ENCODE data around the gene ARMC9. TPM values are rescaled to one million over a fixed set of nuclear protein-coding genes. Genes with fewer than 3 reads are reported as not detected.
"Not testable (repeated sequence)": the region's sequence is repeated elsewhere in the genome, so short reads cannot be mapped to it uniquely, and the experiment has no call there.

ARMC9 gene
- total RNA-seq, 1 experiment from 2014 or later: 23.4 TPM

GRCh38 chr2:231373786-231374349, 175.4 kb downstream of the ARMC9 start:
- no TSS peak for BruUV-seq (replicated peaks)
- no peak overlapping the region for H3K27ac ChIP-seq (ENCODE audit: low read length)
- H3K4me3 ChIP-seq (ENCODE audit: low read length): no peak overlapping the region
- H2AFZ ChIP-seq (ENCODE audit: low read length): no peak overlapping the region
- H3K9ac ChIP-seq (ENCODE audit: low read length): no peak overlapping the region
- ATAC-seq: no peak
- 0 out of 2 replicates have a peak, but pooled peaks cover 3% of the 10 kb centered on the region for H3K79me2 ChIP-seq (ENCODE audit: low read length)
- no peaks in the 10 kb centered on the region for H3F3A ChIP-seq (ENCODE audit: low read length, unreplicated experiment)
- no peak overlapping the region for H3K4me2 ChIP-seq (ENCODE audit: low read length)
- POLR2A ChIA-PET (ENCODE audit: unreplicated experiment): no interaction called here
- H4K20me1 ChIP-seq (ENCODE audit: low read length): no peaks in the 10 kb centered on the region
- no peak for DNase-seq
- intact Hi-C loops (cut with micrococcal nuclease): no loop called here
- no peaks in the 10 kb centered on the region for H3K9me3 ChIP-seq (ENCODE audit: low read length)
- H3K27me3 ChIP-seq (ENCODE audit: low read length): no peaks in the 10 kb centered on the region
- CTCF ChIA-PET: no interaction called here
- TF ChIP-seq EZH2phosphoT487 (IDR thresholded peaks at IDR 0.05; ENCODE audit: borderline replicate concordance, low read length): no peak
- TF ChIP-seq CTCF (conservative IDR thresholded peaks at IDR 0.05; ENCODE audit: low read depth, low read length): no peak
- TF ChIP-seq EZH2 (IDR thresholded peaks at IDR 0.05; ENCODE audit: low read length, unreplicated experiment): no peak
- H3K4me1 ChIP-seq (ENCODE audit: insufficient read depth, low read length): peaks cover 29% of the 10 kb centered on the region
- H3K36me3 ChIP-seq (ENCODE audit: low read depth, low read length): no peaks in the 10 kb centered on the region
- no peaks in the 10 kb centered on the region for H3K9me2 ChIP-seq (replicated peaks; ENCODE audit: low read length)

GRCh38 chr2:231374771-231375170, 176.3 kb downstream of the ARMC9 start:
- Histone ChIP-seq H3K9me2 (replicated peaks; ENCODE audit: low read length) (no peaks in the 10 kb centered on the region), H4K20me1 (ENCODE audit: low read length) (no peaks in the 10 kb centered on the region), H3K9me3 (ENCODE audit: low read length) (no peaks in the 10 kb centered on the region), H3K9ac (ENCODE audit: low read length) (no peak overlapping the region), H3K27me3 (ENCODE audit: low read length) (no peaks in the 10 kb centered on the region), H3F3A (ENCODE audit: low read length, unreplicated experiment) (no peaks in the 10 kb centered on the region), H3K79me2 (ENCODE audit: low read length) (0 out of 2 replicates have a peak, but pooled peaks cover 3% of the 10 kb centered on the region), H2AFZ (ENCODE audit: low read length) (no peak overlapping the region), H3K36me3 (ENCODE audit: low read depth, low read length) (no peaks in the 10 kb centered on the region), H3K4me2 (ENCODE audit: low read length) (no peak overlapping the region), H3K4me1 (ENCODE audit: insufficient read depth, low read length) (peaks cover 38% of the 10 kb centered on the region), H3K27ac (ENCODE audit: low read length) (no peak overlapping the region), H3K4me3 (ENCODE audit: low read length) (no peak overlapping the region)
- POLR2A ChIA-PET (ENCODE audit: unreplicated experiment): no interaction called here
- CTCF ChIA-PET: no interaction called here
- ATAC-seq (no peak), DNase-seq (no peak)
- TF ChIP-seq EZH2 (IDR thresholded peaks at IDR 0.05; ENCODE audit: low read length, unreplicated experiment) (no peak), EZH2phosphoT487 (IDR thresholded peaks at IDR 0.05; ENCODE audit: borderline replicate concordance, low read length) (no peak), CTCF (conservative IDR thresholded peaks at IDR 0.05; ENCODE audit: low read depth, low read length) (no peak)
- intact Hi-C loops (cut with micrococcal nuclease): no loop called here
- BruUV-seq (replicated peaks): no TSS peak

GRCh38 chr2:231375994-231376615, 177.7 kb downstream of the ARMC9 start:
- H3K9ac ChIP-seq (ENCODE audit: low read length); BruUV-seq (replicated peaks); ATAC-seq; H3K9me2 ChIP-seq (replicated peaks; ENCODE audit: low read length); H3K9me3 ChIP-seq (ENCODE audit: low read length); intact Hi-C loops (cut with micrococcal nuclease); H3F3A ChIP-seq (ENCODE audit: low read length, unreplicated experiment); H3K79me2 ChIP-seq (ENCODE audit: low read length); H4K20me1 ChIP-seq (ENCODE audit: low read length); DNase-seq; H3K4me2 ChIP-seq (ENCODE audit: low read length); H2AFZ ChIP-seq (ENCODE audit: low read length); H3K36me3 ChIP-seq (ENCODE audit: low read depth, low read length); CTCF ChIA-PET; H3K27me3 ChIP-seq (ENCODE audit: low read length); H3K27ac ChIP-seq (ENCODE audit: low read length); H3K4me3 ChIP-seq (ENCODE audit: low read length): not testable (repeated sequence)
- H3K4me1 ChIP-seq (ENCODE audit: insufficient read depth, low read length): peaks cover 36% of the 10 kb centered on the region
- POLR2A ChIA-PET (ENCODE audit: unreplicated experiment): interaction anchor here (0.6 kb wide), 1 partner anchor 344 kb away, joined by 3 read pairs; no protein-coding TSS in a partner anchor

Measured in PC-3 (cell line).